WTC11 (cell line): Measurements from ENCODE around the gene NPAS3.

Source experiments
- CTCF ChIP-seq: fragments of 200-600 bp; IDR thresholded peaks from 2 replicates; pipeline ENCODE4 v1.8.0; 2022; ENCODE audit warnings: antibody characterized with exemption
- GABPB1 ChIP-seq: sonication (generic); formaldehyde crosslinking; IDR thresholded peaks from 2 replicates; pipeline ENCODE4 v1.8.1; 2023; ENCODE audit warnings: mild to moderate bottlenecking, missing genetic modification reagents
- JUN ChIP-seq: sonication (generic); formaldehyde crosslinking; IDR thresholded peaks from 2 replicates; pipeline ENCODE4 v1.8.0; 2023; ENCODE audit warnings: mild to moderate bottlenecking, missing genetic modification reagents
- NR1H2 ChIP-seq: sonication (generic); formaldehyde crosslinking; IDR thresholded peaks from 2 replicates; pipeline ENCODE4 v1.9.0; 2021; ENCODE audit warnings: mild to moderate bottlenecking, moderate library complexity, missing genetic modification reagents
- NR2C2 ChIP-seq: sonication (generic); formaldehyde crosslinking; IDR thresholded peaks from 2 replicates; pipeline ENCODE4 v1.8.0; 2022; ENCODE audit warnings: mild to moderate bottlenecking, missing genetic modification reagents
- SMAD3 ChIP-seq: sonication (generic); formaldehyde crosslinking; IDR thresholded peaks from 2 replicates; pipeline ENCODE4 v1.8.0; 2022; ENCODE audit warnings: missing genetic modification reagents, mild to moderate bottlenecking, borderline replicate concordance
- SOX15 ChIP-seq: fragments of 250-450 bp; sonication (Bioruptor Pico); IDR thresholded peaks from 2 replicates; pipeline ENCODE4 v1.9.0; 2021; ENCODE audit warnings: mild to moderate bottlenecking
- ZNF263 ChIP-seq: sonication (generic); formaldehyde crosslinking; IDR thresholded peaks from 2 replicates; pipeline ENCODE4 v1.8.1; 2022; ENCODE audit warnings: low read depth, mild to moderate bottlenecking, moderate library complexity, missing genetic modification reagents

GRCh38 chr14:33678005-33678404 lies 739.3 kb downstream of the NPAS3 start:
- no peak for TF ChIP-seq CTCF
- TF ChIP-seq NR2C2, result no peak
- TF ChIP-seq JUN, result no peak
- no peak for TF ChIP-seq SMAD3 (CRISPR knock-in tag)
- no peak for TF ChIP-seq ZNF263 (CRISPR knock-in tag)
- no peak for TF ChIP-seq SOX15 (CRISPR knock-in tag)
- no peak for TF ChIP-seq NR1H2 (CRISPR knock-in tag)
- TF ChIP-seq GABPB1 (CRISPR knock-in tag), result no peak
